ENCODE measurements around the gene SLC30A10. TPM values are rescaled to one million over a fixed set of nuclear protein-coding genes. Genes with fewer than 3 reads are reported as not detected.

The SLC30A10 gene
- total RNA-seq, 1 experiment from 2014 or later, result 0.09 TPM

DNA sequence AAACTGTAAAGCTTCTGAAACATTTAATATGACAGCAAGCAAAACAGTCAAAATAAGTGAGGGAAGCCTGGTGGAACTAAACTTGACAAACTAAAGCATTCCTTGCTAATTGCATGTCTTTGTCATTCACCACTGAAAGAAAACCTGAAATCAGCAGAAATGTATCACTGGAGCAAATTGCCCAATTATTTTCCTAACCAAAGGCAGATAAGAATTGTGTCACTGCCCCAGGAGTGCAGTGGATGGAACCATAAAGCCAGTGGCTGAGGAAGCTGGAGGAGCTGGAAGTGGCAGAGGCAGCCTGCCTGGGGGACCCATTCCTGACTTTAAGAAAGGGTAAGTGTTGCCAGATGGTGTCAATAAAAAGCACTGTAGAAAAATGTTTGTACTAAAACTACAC lies 2.7 kb upstream of the SLC30A10 start:
- Histone ChIP-seq H3K4me1 (ENCODE audit: insufficient read depth, low read length) (no peaks in the 10 kb centered on the region), H3K4me2 (ENCODE audit: insufficient read depth, insufficient read length, low read length) (no peak overlapping the region), H2BK120ac (ENCODE audit: low read depth, low read length, poor library complexity, severe bottlenecking) (no peak overlapping the region), H3K18ac (ENCODE audit: insufficient read length, low read depth, low read length) (no peak overlapping the region), H4K20me1 (ENCODE audit: control insufficient read depth, insufficient read depth, insufficient read length) (no peaks in the 10 kb centered on the region), H3K9ac (ENCODE audit: extremely low read depth, insufficient read length, low read length) (no peak overlapping the region), H3T11ph (ENCODE audit: low read length) (no peak overlapping the region), H2BK5ac (ENCODE audit: insufficient read length, low read length) (no peak overlapping the region), H4K91ac (ENCODE audit: insufficient read length, low read depth, low read length) (no peak overlapping the region), H4K8ac (replicated peaks; ENCODE audit: insufficient read length, low read depth, low read length) (no peak overlapping the region), H3K14ac (ENCODE audit: insufficient read depth, low read length) (no peak overlapping the region), H2AK5ac (ENCODE audit: insufficient read length, low read length) (no peak overlapping the region), H3K56ac (ENCODE audit: insufficient read length, low read depth, low read length) (no peak overlapping the region), H3K23ac (ENCODE audit: insufficient read length, low read depth, low read length) (no peak overlapping the region), H3K79me1 (ENCODE audit: insufficient read depth, low read depth, low read length, poor library complexity, severe bottlenecking) (no peaks in the 10 kb centered on the region), H2BK20ac (ENCODE audit: low read depth, low read length, poor library complexity, severe bottlenecking) (no peak overlapping the region), H2BK15ac (ENCODE audit: low read depth, low read length) (no peak overlapping the region), H3K79me2 (ENCODE audit: insufficient read depth, low read length) (no peaks in the 10 kb centered on the region), H2BK12ac (ENCODE audit: insufficient read length, low read depth, low read length) (no peak overlapping the region), H3K27me3 (ENCODE audit: insufficient read depth, low read length) (peaks cover 13% of the 10 kb centered on the region; the same call in 1 of the 2 replicates), H3K27ac (ENCODE audit: insufficient read length, low read depth, low read length) (no peak overlapping the region), H4K5ac (ENCODE audit: insufficient read length, low read depth, low read length) (no peak overlapping the region), H2AFZ (ENCODE audit: low read length) (no peak overlapping the region), H3K9me3 (ENCODE audit: control insufficient read depth, low read depth, low read length) (no peaks in the 10 kb centered on the region), H3K4ac (ENCODE audit: low read depth, low read length) (no peak overlapping the region), H3K23me2 (ENCODE audit: insufficient read length, low read depth, low read length, poor library complexity, severe bottlenecking) (peaks cover 10% of the 10 kb centered on the region)
- Mint-ChIP-seq H3K4me3 (no peak overlapping the region), H3K27ac (no peak overlapping the region), H3K4me1 (peaks cover 13 to 20% of the 10 kb centered on the region in 2 experiments), H3K9me3 (peaks cover 0 to 3% of the 10 kb centered on the region in 2 experiments; a peak in 3 of 5 replicates), H3K27me3 (ENCODE audit: low read depth) (peaks cover 39% of the 10 kb centered on the region), H3K36me3 (ENCODE audit: insufficient read depth in 1 of 3, low read depth in 3 of 3) (no peaks in the 10 kb centered on the region)
- TF ChIP-seq, protein P1, sequence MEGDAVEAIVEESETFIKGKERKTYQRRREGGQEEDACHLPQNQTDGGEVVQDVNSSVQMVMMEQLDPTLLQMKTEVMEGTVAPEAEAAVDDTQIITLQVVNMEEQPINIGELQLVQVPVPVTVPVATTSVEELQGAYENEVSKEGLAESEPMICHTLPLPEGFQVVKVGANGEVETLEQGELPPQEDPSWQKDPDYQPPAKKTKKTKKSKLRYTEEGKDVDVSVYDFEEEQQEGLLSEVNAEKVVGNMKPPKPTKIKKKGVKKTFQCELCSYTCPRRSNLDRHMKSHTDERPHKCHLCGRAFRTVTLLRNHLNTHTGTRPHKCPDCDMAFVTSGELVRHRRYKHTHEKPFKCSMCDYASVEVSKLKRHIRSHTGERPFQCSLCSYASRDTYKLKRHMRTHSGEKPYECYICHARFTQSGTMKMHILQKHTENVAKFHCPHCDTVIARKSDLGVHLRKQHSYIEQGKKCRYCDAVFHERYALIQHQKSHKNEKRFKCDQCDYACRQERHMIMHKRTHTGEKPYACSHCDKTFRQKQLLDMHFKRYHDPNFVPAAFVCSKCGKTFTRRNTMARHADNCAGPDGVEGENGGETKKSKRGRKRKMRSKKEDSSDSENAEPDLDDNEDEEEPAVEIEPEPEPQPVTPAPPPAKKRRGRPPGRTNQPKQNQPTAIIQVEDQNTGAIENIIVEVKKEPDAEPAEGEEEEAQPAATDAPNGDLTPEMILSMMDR (conservative IDR thresholded peaks at IDR 0.05), result no peak
- DNase-seq, result no peak
